Keratinocyte (primary cell): ENCODE data around the gene IQSEC3. TPM values are rescaled to one million over a fixed set of nuclear protein-coding genes. Genes with fewer than 3 reads are reported as not detected.

Experiments
- DNase-seq: peaks from one replicate; pipeline ENCODE4 v3.0.0-alpha.2; 2011; ENCODE audit warnings: low read depth, missing footprints, low spot score
- FAIRE-seq: peaks from 2 replicates; lab custom pipeline; 2011; peaks lifted over from hg19 to GRCh38; lab: Jason Lieb, UNC
- H2AFZ ChIP-seq: 2 replicates; pipeline ENCODE4 v1.6.0; 2012; ENCODE audit warnings: low read length, control low read depth, inconsistent platforms; ENCODE audit not compliant: control insufficient read depth
- H3K27ac ChIP-seq: 2 replicates; pipeline ENCODE4 v1.5.1; 2011; ENCODE audit warnings: low read length; ENCODE audit not compliant: control insufficient read depth, insufficient read depth
- H3K27me3 ChIP-seq: 3 replicates; pipeline ENCODE4 v1.6.0; 2011; ENCODE audit warnings: low read length; ENCODE audit not compliant: control insufficient read depth, insufficient read depth; ENCODE audit errors: extremely low read depth
- H3K36me3 ChIP-seq, 2 experiments: 2 replicates in 1 of 2; 3 replicates in 1 of 2; pipeline ENCODE4 v1.5.1; 2011; ENCODE audit warnings: low read length in 2 of 2, mild to moderate bottlenecking in 1 of 2; ENCODE audit not compliant: control insufficient read depth in 2 of 2, insufficient read depth in 2 of 2; ENCODE audit errors: extremely low read depth in 1 of 2
- H3K4me1 ChIP-seq: 3 replicates; pipeline ENCODE4 v1.5.1; 2011; ENCODE audit warnings: low read length; ENCODE audit not compliant: control insufficient read depth, insufficient read depth; ENCODE audit errors: extremely low read depth
- H3K4me2 ChIP-seq: 3 replicates; pipeline ENCODE4 v1.6.0; 2011; ENCODE audit warnings: low read depth, low read length; ENCODE audit not compliant: control insufficient read depth, insufficient read depth; ENCODE audit errors: extremely low read depth
- H3K4me3 ChIP-seq, 3 experiments: fragments of 200-600 bp in 1 of 3; sonication (generic) in 1 of 3; 2 replicates in 2 of 3; 3 replicates in 1 of 3; pipeline ENCODE4 v1.5.1; 2011 to 2016; ENCODE audit warnings: low read length in 3 of 3, mild to moderate bottlenecking in 3 of 3, control low read depth in 2 of 3, inconsistent platforms in 1 of 3, low read depth in 1 of 3, mixed read lengths in 1 of 3, mixed run types in 1 of 3, moderate library complexity in 1 of 3; ENCODE audit not compliant: control insufficient read depth in 2 of 3, insufficient read depth in 2 of 3; ENCODE audit errors: extremely low read depth in 1 of 3
- H3K79me2 ChIP-seq: 2 replicates; pipeline ENCODE4 v1.6.0; 2012; ENCODE audit warnings: low read length; ENCODE audit not compliant: control insufficient read depth, insufficient read depth
- H3K9ac ChIP-seq: 3 replicates; pipeline ENCODE4 v1.6.0; 2011; ENCODE audit warnings: low read length; ENCODE audit not compliant: control insufficient read depth, insufficient read depth; ENCODE audit errors: extremely low read depth
- H3K9me1 ChIP-seq: 3 replicates; pipeline ENCODE4 v1.6.0; 2011; ENCODE audit warnings: low read length; ENCODE audit not compliant: control insufficient read depth, insufficient read depth; ENCODE audit errors: extremely low read depth
- H3K9me3 ChIP-seq: 2 replicates; pipeline ENCODE4 v1.5.1; 2012; ENCODE audit warnings: low read depth, low read length; ENCODE audit not compliant: control insufficient read depth
- H4K20me1 ChIP-seq: 3 replicates; pipeline ENCODE4 v1.6.0; 2011; ENCODE audit warnings: low read length; ENCODE audit not compliant: control insufficient read depth, insufficient read depth; ENCODE audit errors: extremely low read depth
- CTCF ChIP-seq, 3 experiments: IDR thresholded peaks in 1 of 3; conservative IDR thresholded peaks in 1 of 3; optimal IDR thresholded peaks in 1 of 3; 2 replicates in 2 of 3; 3 replicates in 1 of 3; pipeline versions ENCODE3 to v1.5.1; 2011; ENCODE audit warnings: low read length in 3 of 3, mild to moderate bottlenecking in 3 of 3, moderate library complexity in 2 of 3, control low read depth in 1 of 3, inconsistent platforms in 1 of 3; ENCODE audit not compliant: insufficient read depth in 2 of 3; ENCODE audit errors: extremely low read depth in 1 of 3
- EZH2 ChIP-seq: IDR thresholded peaks from one replicate; pipeline ENCODE4 v1.6.1; 2012; ENCODE audit warnings: inconsistent platforms, mild to moderate bottlenecking, low read length, moderate library complexity
- dilution Hi-C: fragments of 300-500 bp; cut with MboI; formaldehyde crosslinking; loops from one replicate; pipeline ENCODE4 v1.7.0; 2020; ENCODE audit warnings: low sequenced_read_pairs; ENCODE audit not compliant: extremely low pct_ligation_motif_present
- polyA plus RNA-seq, 5 experiments: library from polyadenylated mRNA; depleted of rRNA in 3 of 5; stranded (reverse) in 3 of 5; stranded (forward) in 1 of 5; unstranded in 1 of 5; fragments of >200 nt; gene quantifications; 1 replicate in 1 of 5; 2 replicates in 3 of 5; 3 replicates in 1 of 5; pipeline versions ENCODE4 v1.2.1 to v1.2.3, GENCODE V29; 2011 to 2012; ENCODE audit warnings: missing spikeins in 2 of 5, low read depth in 1 of 5, low replicate concordance in 1 of 5

IQSEC3 gene
- polyA plus RNA-seq, 1 donor (not counting 4 experiments of a cell fraction or from before 2014, with no cell fraction given), result not detected

- no peak for TF ChIP-seq EZH2
- no peak overlapping the region for H3K4me2 ChIP-seq
- DNase-seq (no peak), FAIRE-seq (no peak)
- H3K27me3 ChIP-seq, result peaks cover 33% of the 10 kb centered on the region
- dilution Hi-C loops, result no loop called here
- no peaks in the 10 kb centered on the region for H3K9me3 ChIP-seq
- H3K9ac ChIP-seq, result no peak overlapping the region
- no peak overlapping the region for H2AFZ ChIP-seq
- no peaks in the 10 kb centered on the region for H3K4me1 ChIP-seq
- no peak overlapping the region for H3K27ac ChIP-seq
- no peaks in the 10 kb centered on the region for H3K9me1 ChIP-seq
- no peaks in the 10 kb centered on the region for H3K36me3 ChIP-seq
- no peak overlapping the region for H3K4me3 ChIP-seq
- no peaks in the 10 kb centered on the region for H3K79me2 ChIP-seq
- H4K20me1 ChIP-seq, result no peaks in the 10 kb centered on the region
These were observed 144.5 kb downstream of the IQSEC3 start for GRCh38 chr12:211142-211465.

GRCh38 chr12:211639-212414, 145.3 kb downstream of the IQSEC3 start:
- no peaks in the 10 kb centered on the region for H3K9me3 ChIP-seq
- no peak overlapping the region for H2AFZ ChIP-seq
- H3K27ac ChIP-seq, result no peak overlapping the region
- no peaks in the 10 kb centered on the region for H4K20me1 ChIP-seq
- H3K4me2 ChIP-seq, result no peak overlapping the region
- TF ChIP-seq CTCF (optimal IDR thresholded peaks at IDR 0.05 in 1 of 3, IDR thresholded peaks at IDR 0.05 in 1 of 3, conservative IDR thresholded peaks at IDR 0.05 in 1 of 3; ENCODE audit: extremely low read depth in 1 of 3, insufficient read depth in 2 of 3, low read length in 3 of 3), result no peak
- TF ChIP-seq EZH2, result no peak
- DNase-seq, result no peak
- H3K9ac ChIP-seq, result no peak overlapping the region
- no peaks in the 10 kb centered on the region for H3K79me2 ChIP-seq
- H3K4me1 ChIP-seq, result no peaks in the 10 kb centered on the region
- H3K36me3 ChIP-seq, result no peaks in the 10 kb centered on the region
- H3K27me3 ChIP-seq, result peaks cover 33% of the 10 kb centered on the region
- no peak for FAIRE-seq
- dilution Hi-C loops, result no loop called here
- H3K9me1 ChIP-seq, result no peaks in the 10 kb centered on the region
- no peak overlapping the region for H3K4me3 ChIP-seq

- H3K27me3 ChIP-seq, result peaks cover 33% of the 10 kb centered on the region
- no peak overlapping the region for H2AFZ ChIP-seq
- FAIRE-seq (no peak), DNase-seq (no peak)
- H3K36me3 ChIP-seq, result no peaks in the 10 kb centered on the region
- H3K4me2 ChIP-seq, result no peak overlapping the region
- no peaks in the 10 kb centered on the region for H3K79me2 ChIP-seq
- H3K9ac ChIP-seq, result no peak overlapping the region
- no peaks in the 10 kb centered on the region for H3K9me1 ChIP-seq
- TF ChIP-seq CTCF (optimal IDR thresholded peaks at IDR 0.05 in 1 of 3, IDR thresholded peaks at IDR 0.05 in 1 of 3, conservative IDR thresholded peaks at IDR 0.05 in 1 of 3; ENCODE audit: extremely low read depth in 1 of 3, insufficient read depth in 2 of 3, low read length in 3 of 3), result no peak
- no peak for TF ChIP-seq EZH2
- no peaks in the 10 kb centered on the region for H3K9me3 ChIP-seq
- dilution Hi-C loops, result no loop called here
- H3K27ac ChIP-seq, result no peak overlapping the region
- H3K4me1 ChIP-seq, result no peaks in the 10 kb centered on the region
- H4K20me1 ChIP-seq, result no peaks in the 10 kb centered on the region
- no peak overlapping the region for H3K4me3 ChIP-seq
These were observed 145.8 kb downstream of the IQSEC3 start for GRCh38 chr12:212415-212714.
